ENCODE results near the gene AADACL3. TPM values are rescaled to one million over a fixed set of nuclear protein-coding genes. Genes with fewer than 3 reads are reported as not detected.

The AADACL3 gene
- 0.10 TPM in 1 of 2 replicates, not detected in the other for total RNA-seq
- not detected in 2 replicates for polyA plus RNA-seq

- TF ChIP-seq CTCF (IDR thresholded peaks at IDR 0.05; ENCODE audit: poor library complexity) (no peak), EZH2 (IDR thresholded peaks at IDR 0.05; ENCODE audit: borderline replicate concordance) (no peak), EZH2phosphoT487 (IDR thresholded peaks at IDR 0.05; ENCODE audit: low read depth, severe bottlenecking, unreplicated experiment) (no peak)
- Histone ChIP-seq H2AFZ (no peak within 1 kb of the TSS), H3K4me2 (no peak within 1 kb of the TSS), H3K9me2 (replicated peaks; ENCODE audit: insufficient read depth) (no peaks in the 10 kb centered on the region), H3K36me3 (replicated peaks; ENCODE audit: insufficient read depth, low read depth) (no peaks in the 10 kb centered on the region), H3K9me3 (ENCODE audit: low read depth) (no peaks in the 10 kb centered on the region), H3K4me3 (no peak within 1 kb of the TSS), H3K79me2 (no peaks in the 10 kb centered on the region), H4K20me1 (ENCODE audit: insufficient read depth, poor library complexity, severe bottlenecking) (no peaks in the 10 kb centered on the region), H3K27me3 (no peaks in the 10 kb centered on the region), H3K27ac (no peak within 1 kb of the TSS), H3K4me1 (ENCODE audit: insufficient read depth) (no peaks in the 10 kb centered on the region)
- no peak for DNase-seq (ENCODE audit: low spot score)
- 80% methylated on average over 8 of the region's 8 CpGs for WGBS (ENCODE audit: low lambda C conversion rate, missing lambda C conversion rate)
Observed at GRCh38 chr1:12715896-12716437, at the start of gene AADACL3. AADACL3 (plus strand) TSS chr1:12716110; CDS start chr1:12716177, 67 bp downstream.

GRCh38 chr1:12666141-12666735 is 49.7 kb upstream of the AADACL3 start:
- Histone ChIP-seq H3K27ac (no peak overlapping the region), H3K4me3 (no peak overlapping the region), H3K4me1 (ENCODE audit: insufficient read depth) (no peaks in the 10 kb centered on the region), H3K27me3 (no peaks in the 10 kb centered on the region), H3K4me2 (no peak overlapping the region), H3K9me2 (replicated peaks; ENCODE audit: insufficient read depth) (no peaks in the 10 kb centered on the region), H3K79me2 (no peaks in the 10 kb centered on the region), H3K9me3 (ENCODE audit: low read depth) (no peaks in the 10 kb centered on the region), H2AFZ (no peak overlapping the region), H3K36me3 (replicated peaks; ENCODE audit: insufficient read depth, low read depth) (no peaks in the 10 kb centered on the region), H4K20me1 (ENCODE audit: insufficient read depth, poor library complexity, severe bottlenecking) (no peaks in the 10 kb centered on the region)
- TF ChIP-seq CTCF (IDR thresholded peaks at IDR 0.05; ENCODE audit: poor library complexity) (no peak), EZH2 (IDR thresholded peaks at IDR 0.05; ENCODE audit: borderline replicate concordance) (no peak), EZH2phosphoT487 (IDR thresholded peaks at IDR 0.05; ENCODE audit: low read depth, severe bottlenecking, unreplicated experiment) (no peak)
- WGBS (ENCODE audit: low lambda C conversion rate, missing lambda C conversion rate): 92% methylated on average over 15 of the region's 15 CpGs
- no peak for DNase-seq (ENCODE audit: low spot score)

GRCh38 chr1:12669529-12670068 is 46.3 kb upstream of the AADACL3 start:
- Histone ChIP-seq H3K4me1 (ENCODE audit: insufficient read depth) (no peaks in the 10 kb centered on the region), H3K36me3 (replicated peaks; ENCODE audit: insufficient read depth, low read depth) (no peaks in the 10 kb centered on the region), H3K27ac (no peak overlapping the region), H3K9me2 (replicated peaks; ENCODE audit: insufficient read depth) (no peaks in the 10 kb centered on the region), H3K27me3 (no peaks in the 10 kb centered on the region), H3K9me3 (ENCODE audit: low read depth) (no peaks in the 10 kb centered on the region), H3K79me2 (no peaks in the 10 kb centered on the region), H4K20me1 (ENCODE audit: insufficient read depth, poor library complexity, severe bottlenecking) (no peaks in the 10 kb centered on the region), H3K4me2 (no peak overlapping the region), H3K4me3 (no peak overlapping the region), H2AFZ (no peak overlapping the region)
- WGBS (ENCODE audit: low lambda C conversion rate, missing lambda C conversion rate): 87% methylated on average over 3 of the region's 3 CpGs
- DNase-seq (ENCODE audit: low spot score): no peak
- TF ChIP-seq CTCF (IDR thresholded peaks at IDR 0.05; ENCODE audit: poor library complexity): no peak
- TF ChIP-seq EZH2 (IDR thresholded peaks at IDR 0.05; ENCODE audit: borderline replicate concordance): no peak
- no peak for TF ChIP-seq EZH2phosphoT487 (IDR thresholded peaks at IDR 0.05; ENCODE audit: low read depth, severe bottlenecking, unreplicated experiment)

All from hepatocyte (in vitro differentiated cells).